ENCODE results near the gene MTHFD1L.
"Not testable (repeated sequence)": the region's sequence is repeated elsewhere in the genome, so short reads cannot be mapped to it uniquely, and the experiment has no call there.

MTHFD1L gene

DNA sequence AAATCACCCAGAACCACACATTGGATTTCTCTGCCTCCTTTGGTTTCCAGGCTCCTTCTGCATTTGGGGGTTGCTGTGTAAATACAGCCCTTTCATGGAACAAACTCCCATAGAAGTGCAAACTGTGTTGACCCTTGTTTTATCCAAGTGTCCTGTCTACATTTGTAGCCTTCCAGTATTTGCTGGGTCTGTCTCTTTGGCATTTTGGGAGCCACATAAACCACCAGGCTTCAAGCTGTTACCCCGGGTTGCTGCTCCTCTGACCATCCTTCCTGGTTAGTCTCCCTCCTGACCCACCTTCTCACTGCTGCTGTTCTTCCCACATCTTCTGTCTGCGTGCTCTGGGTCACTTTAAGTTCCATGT, 7.6 kb upstream of the MTHFD1L start (continued):
- TF ChIP-seq TSHZ2 (CRISPR knock-in tag; IDR thresholded peaks at IDR 0.05) (no peak), ISL1 (CRISPR knock-in tag; IDR thresholded peaks at IDR 0.05) (no peak)

GRCh38 chr6:150861448-150862168, 3.9 kb upstream of the MTHFD1L start:
- ATAC-seq: not testable (repeated sequence)

DNA sequence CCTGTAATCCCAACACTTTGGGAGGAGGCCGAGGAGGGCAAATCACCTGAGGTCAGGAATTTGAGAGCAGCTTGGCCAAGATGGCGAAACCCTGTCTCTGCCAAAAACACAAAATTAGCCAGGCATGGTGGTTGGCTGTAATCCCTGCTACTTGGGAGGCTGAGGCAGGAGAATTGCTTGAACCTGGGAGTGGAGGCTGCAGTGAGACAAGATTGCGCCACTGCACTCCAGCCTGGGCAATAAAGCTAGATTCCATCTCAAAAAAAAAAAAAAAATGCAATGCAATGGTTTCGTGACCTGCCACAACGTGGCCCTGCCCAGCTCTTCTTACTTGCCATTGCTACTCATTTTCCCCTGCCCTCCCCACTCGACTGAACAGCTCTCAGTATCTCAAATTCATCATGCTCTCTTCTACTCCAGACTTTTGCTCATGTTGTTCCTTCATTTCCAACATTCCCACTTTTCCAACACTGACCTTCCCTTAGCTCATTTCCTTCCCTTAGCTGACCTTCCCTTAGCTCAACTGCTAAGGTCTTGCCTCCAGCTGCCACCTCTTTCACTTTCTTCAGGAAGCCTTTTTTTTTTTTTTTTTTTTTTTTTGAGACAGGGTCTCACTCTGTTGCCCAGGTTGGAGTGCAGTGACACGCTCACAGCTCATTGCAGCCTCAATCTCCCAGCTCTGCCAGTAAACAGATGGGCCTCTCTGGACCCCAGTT, 2.1 kb upstream of the MTHFD1L start:
- ATAC-seq: no peak
- TF ChIP-seq ZFP3 (CRISPR knock-in tag; IDR thresholded peaks at IDR 0.05): no peak
- no peak for TF ChIP-seq GLIS3 (CRISPR knock-in tag; IDR thresholded peaks at IDR 0.05)
- TF ChIP-seq BACH2 (CRISPR knock-in tag; IDR thresholded peaks at IDR 0.05; ENCODE audit: borderline replicate concordance): no peak
- no peak for TF ChIP-seq ZNF8 (CRISPR knock-in tag; IDR thresholded peaks at IDR 0.05)
- no peak for TF ChIP-seq ISL1 (CRISPR knock-in tag; IDR thresholded peaks at IDR 0.05)
- TF ChIP-seq TSHZ2 (CRISPR knock-in tag; IDR thresholded peaks at IDR 0.05): no peak
- no peak for TF ChIP-seq ESRRG (CRISPR knock-in tag; IDR thresholded peaks at IDR 0.05)
- TF ChIP-seq ZC3H10 (CRISPR knock-in tag; IDR thresholded peaks at IDR 0.05): no peak
- no peak for TF ChIP-seq RARB (CRISPR knock-in tag; IDR thresholded peaks at IDR 0.05)
- no peak for TF ChIP-seq TOX (CRISPR knock-in tag; IDR thresholded peaks at IDR 0.05; ENCODE audit: borderline replicate concordance)
- TF ChIP-seq, protein P1, sequence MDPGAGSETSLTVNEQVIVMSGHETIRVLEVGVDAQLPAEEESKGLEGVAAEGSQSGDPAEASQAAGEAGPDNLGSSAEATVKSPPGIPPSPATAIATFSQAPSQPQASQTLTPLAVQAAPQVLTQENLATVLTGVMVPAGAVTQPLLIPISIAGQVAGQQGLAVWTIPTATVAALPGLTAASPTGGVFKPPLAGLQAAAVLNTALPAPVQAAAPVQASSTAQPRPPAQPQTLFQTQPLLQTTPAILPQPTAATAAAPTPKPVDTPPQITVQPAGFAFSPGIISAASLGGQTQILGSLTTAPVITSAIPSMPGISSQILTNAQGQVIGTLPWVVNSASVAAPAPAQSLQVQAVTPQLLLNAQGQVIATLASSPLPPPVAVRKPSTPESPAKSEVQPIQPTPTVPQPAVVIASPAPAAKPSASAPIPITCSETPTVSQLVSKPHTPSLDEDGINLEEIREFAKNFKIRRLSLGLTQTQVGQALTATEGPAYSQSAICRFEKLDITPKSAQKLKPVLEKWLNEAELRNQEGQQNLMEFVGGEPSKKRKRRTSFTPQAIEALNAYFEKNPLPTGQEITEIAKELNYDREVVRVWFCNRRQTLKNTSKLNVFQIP (CRISPR knock-in tag; IDR thresholded peaks at IDR 0.05; ENCODE audit: borderline replicate concordance, low read depth): no peak
- TF ChIP-seq SNAI2 (CRISPR knock-in tag; IDR thresholded peaks at IDR 0.05): no peak

DNA sequence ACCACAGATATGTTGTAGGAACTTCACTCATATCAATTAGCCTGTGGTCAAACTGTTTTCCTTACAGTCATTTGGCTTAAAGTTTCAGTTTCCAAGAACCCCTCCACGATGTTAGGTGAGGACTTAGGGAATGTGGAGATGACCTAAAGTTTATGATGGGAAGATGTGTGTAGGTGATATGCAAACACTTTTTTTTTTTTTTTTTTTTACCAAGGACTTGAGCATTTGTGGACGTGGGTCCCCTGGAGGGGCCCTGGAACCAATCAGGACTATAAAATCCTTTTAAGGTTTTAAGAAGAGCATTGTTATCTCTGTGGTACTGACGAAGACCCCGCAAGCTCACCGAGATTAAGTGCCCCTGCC, 478 bp upstream of the MTHFD1L start:
- no peak for ATAC-seq
- TF ChIP-seq TCF4 (CRISPR knock-in tag; IDR thresholded peaks at IDR 0.05; ENCODE audit: borderline replicate concordance) (no peak), OSR1 (CRISPR knock-in tag; IDR thresholded peaks at IDR 0.05) (no peak), CSRNP3 (CRISPR knock-in tag; IDR thresholded peaks at IDR 0.05) (0 out of 2 replicates have a peak, but pooled peaks have one; percentile 16), ZNF8 (CRISPR knock-in tag; IDR thresholded peaks at IDR 0.05) (no peak), GLIS3 (CRISPR knock-in tag; IDR thresholded peaks at IDR 0.05) (no peak)

Measured in SK-N-SH treated with all-trans-retinoic acid at 6 μM for 48 hours (cell line).